Measurements from ENCODE around the gene OLFM2.

The OLFM2 gene

GRCh38 chr19:9871626-9872338 lies 64.5 kb downstream of the OLFM2 start:
- Histone ChIP-seq H3K9ac (ENCODE audit: insufficient read length, low read depth) (no peak overlapping the region), H3K36me3 (ENCODE audit: insufficient read depth, insufficient read length, low read length) (peaks cover 6% of the 10 kb centered on the region), H3K4me3 (ENCODE audit: insufficient read length, low read depth) (no peak overlapping the region), H3K27me3 (ENCODE audit: insufficient read depth, insufficient read length) (no peaks in the 10 kb centered on the region), H3K9me3 (ENCODE audit: insufficient read depth, low read length) (no peaks in the 10 kb centered on the region), H3K4me1 (ENCODE audit: insufficient read depth, insufficient read length) (no peaks in the 10 kb centered on the region)
- no peak for TF ChIP-seq ZNF274 (IDR thresholded peaks at IDR 0.05; ENCODE audit: low read depth, low read length)
- no peak for TF ChIP-seq YY1 (IDR thresholded peaks at IDR 0.05; ENCODE audit: insufficient read depth, insufficient read length)
- no peak for TF ChIP-seq SUZ12 (IDR thresholded peaks at IDR 0.05; ENCODE audit: extremely low read depth, insufficient read depth, insufficient read length)
- DNase-seq (ENCODE audit: low read depth, low spot score) = no peak

DNA sequence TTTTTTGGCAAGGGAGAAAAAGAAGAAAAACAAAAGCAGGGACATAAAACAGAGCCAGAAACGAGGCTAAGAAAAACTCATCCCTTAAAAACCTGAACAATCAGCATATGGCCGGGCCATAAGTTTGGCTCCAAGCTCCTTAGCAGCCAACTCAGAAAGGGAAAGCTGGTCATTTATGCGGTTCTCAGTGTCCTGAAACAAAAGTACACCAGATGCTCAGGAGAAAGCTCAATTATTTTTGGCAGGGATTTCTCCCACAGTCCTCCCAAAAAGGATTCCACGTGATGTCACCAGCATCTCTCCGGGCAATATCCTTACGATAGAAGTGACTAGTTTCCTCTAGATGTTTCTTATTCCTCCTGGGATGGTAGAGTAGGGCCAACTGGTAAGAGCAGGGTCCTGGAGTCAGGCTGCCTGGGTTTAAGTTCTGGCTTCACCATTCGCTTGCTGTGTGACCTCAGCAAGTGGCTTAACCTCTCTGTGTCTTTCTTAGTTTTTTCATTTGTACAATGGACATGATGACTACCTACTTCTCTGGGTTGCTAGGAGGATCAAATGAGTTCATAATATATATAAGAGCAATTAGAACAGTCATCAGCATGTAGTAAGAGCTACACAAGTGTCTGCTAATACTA lies 67.2 kb downstream of the OLFM2 start:
- no peak for DNase-seq (ENCODE audit: low read depth, low spot score)
- Histone ChIP-seq H3K27me3 (ENCODE audit: insufficient read depth, insufficient read length) (no peaks in the 10 kb centered on the region), H3K4me3 (ENCODE audit: insufficient read length, low read depth) (no peak overlapping the region), H3K36me3 (ENCODE audit: insufficient read depth, insufficient read length, low read length) (peaks cover 6% of the 10 kb centered on the region), H3K4me1 (ENCODE audit: insufficient read depth, insufficient read length) (peaks cover 5% of the 10 kb centered on the region), H3K9me3 (ENCODE audit: insufficient read depth, low read length) (no peaks in the 10 kb centered on the region), H3K9ac (ENCODE audit: insufficient read length, low read depth) (no peak overlapping the region)
- no peak for TF ChIP-seq SUZ12 (IDR thresholded peaks at IDR 0.05; ENCODE audit: extremely low read depth, insufficient read depth, insufficient read length)
- TF ChIP-seq YY1 (IDR thresholded peaks at IDR 0.05; ENCODE audit: insufficient read depth, insufficient read length) = no peak
- no peak for TF ChIP-seq ZNF274 (IDR thresholded peaks at IDR 0.05; ENCODE audit: low read depth, low read length)

DNA sequence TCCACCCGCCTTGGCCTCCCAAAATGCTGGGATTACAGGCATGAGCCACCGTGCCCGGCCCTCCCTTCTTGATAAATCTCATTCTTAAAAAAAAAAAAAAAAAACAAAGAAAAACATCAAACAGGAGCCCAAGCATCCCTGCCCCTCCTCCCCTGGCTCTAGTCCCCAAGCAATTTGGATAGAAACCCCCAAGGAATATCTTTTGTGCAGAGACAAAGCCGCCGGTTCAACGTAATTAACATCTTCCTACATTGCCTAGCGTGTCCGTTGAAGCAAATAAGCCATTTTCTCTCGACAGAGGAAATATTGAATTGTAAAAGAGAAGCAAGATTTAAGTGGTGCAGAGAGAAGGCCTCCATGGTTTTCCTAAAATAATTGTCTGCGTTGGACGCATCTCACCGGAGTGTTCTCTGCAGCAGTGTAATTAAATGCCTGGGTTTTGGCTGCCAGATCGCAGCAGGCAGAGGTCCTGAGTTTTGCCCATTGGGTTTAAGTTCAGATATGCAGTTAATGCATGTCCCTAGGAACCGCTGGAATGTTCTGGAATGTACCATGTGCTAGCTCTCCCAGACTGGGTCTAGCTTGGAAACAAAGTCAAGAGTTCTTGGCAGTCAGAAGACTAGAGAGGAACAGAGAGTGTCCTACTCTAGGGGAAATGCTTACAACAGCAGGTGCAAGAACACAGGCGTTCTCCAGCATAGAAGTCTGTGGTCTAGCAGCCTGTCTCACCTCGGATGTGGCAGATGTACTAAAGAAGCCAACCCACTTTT lies 70.4 kb downstream of the OLFM2 start:
- no peaks in the 10 kb centered on the region for H3K9me3 ChIP-seq (ENCODE audit: insufficient read depth, low read length)
- no peaks in the 10 kb centered on the region for H3K36me3 ChIP-seq (ENCODE audit: insufficient read depth, insufficient read length, low read length)
- peaks cover 5% of the 10 kb centered on the region for H3K4me1 ChIP-seq (ENCODE audit: insufficient read depth, insufficient read length)
- TF ChIP-seq YY1 (IDR thresholded peaks at IDR 0.05; ENCODE audit: insufficient read depth, insufficient read length) (no peak), SUZ12 (IDR thresholded peaks at IDR 0.05; ENCODE audit: extremely low read depth, insufficient read depth, insufficient read length) (no peak)
- H3K4me3 ChIP-seq (ENCODE audit: insufficient read length, low read depth) = no peak overlapping the region
- no peaks in the 10 kb centered on the region for H3K27me3 ChIP-seq (ENCODE audit: insufficient read depth, insufficient read length)
- DNase-seq (ENCODE audit: low read depth, low spot score) = peak; percentile 32
- no peak overlapping the region for H3K9ac ChIP-seq (ENCODE audit: insufficient read length, low read depth)

DNA sequence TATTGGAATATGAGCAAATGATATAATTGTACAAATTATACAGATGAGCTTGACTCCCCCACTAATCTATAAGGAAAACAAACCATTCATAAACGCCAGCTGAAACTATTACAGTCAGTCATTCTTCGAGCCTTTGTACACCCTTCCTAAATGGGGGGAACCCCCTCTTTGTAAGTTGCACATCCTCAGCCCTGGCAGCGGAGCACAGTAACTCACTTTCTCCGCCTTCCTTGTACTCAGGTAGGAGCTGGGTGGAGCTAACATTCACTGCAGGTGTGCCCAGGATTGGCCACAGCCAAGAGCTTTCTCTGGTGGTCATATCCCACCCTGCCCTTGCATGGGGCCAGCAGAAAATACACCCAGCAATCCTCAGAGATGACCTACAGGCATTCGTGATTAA lies 72.6 kb downstream of the OLFM2 start:
- no peak for DNase-seq (ENCODE audit: low read depth, low spot score)
- Histone ChIP-seq H3K9ac (ENCODE audit: insufficient read length, low read depth) (no peak overlapping the region), H3K4me3 (ENCODE audit: insufficient read length, low read depth) (no peak overlapping the region), H3K27me3 (ENCODE audit: insufficient read depth, insufficient read length) (no peaks in the 10 kb centered on the region), H3K4me1 (ENCODE audit: insufficient read depth, insufficient read length) (peaks cover 5% of the 10 kb centered on the region), H3K9me3 (ENCODE audit: insufficient read depth, low read length) (no peaks in the 10 kb centered on the region), H3K36me3 (ENCODE audit: insufficient read depth, insufficient read length, low read length) (no peaks in the 10 kb centered on the region)
- TF ChIP-seq SUZ12 (IDR thresholded peaks at IDR 0.05; ENCODE audit: extremely low read depth, insufficient read depth, insufficient read length) (no peak), ZNF274 (IDR thresholded peaks at IDR 0.05; ENCODE audit: low read depth, low read length) (no peak), YY1 (IDR thresholded peaks at IDR 0.05; ENCODE audit: insufficient read depth, insufficient read length) (no peak)

GRCh38 chr19:9862938-9863337 lies 73.4 kb downstream of the OLFM2 start:
- H3K9me3 ChIP-seq (ENCODE audit: insufficient read depth, low read length) = no peaks in the 10 kb centered on the region
- H3K27me3 ChIP-seq (ENCODE audit: insufficient read depth, insufficient read length) = no peaks in the 10 kb centered on the region
- H3K36me3 ChIP-seq (ENCODE audit: insufficient read depth, insufficient read length, low read length) = no peaks in the 10 kb centered on the region
- TF ChIP-seq ZNF274 (IDR thresholded peaks at IDR 0.05; ENCODE audit: low read depth, low read length) (no peak), SUZ12 (IDR thresholded peaks at IDR 0.05; ENCODE audit: extremely low read depth, insufficient read depth, insufficient read length) (no peak), YY1 (IDR thresholded peaks at IDR 0.05; ENCODE audit: insufficient read depth, insufficient read length) (no peak)
- H3K4me1 ChIP-seq (ENCODE audit: insufficient read depth, insufficient read length) = peaks cover 5% of the 10 kb centered on the region
- no peak for DNase-seq (ENCODE audit: low read depth, low spot score)
- H3K9ac ChIP-seq (ENCODE audit: insufficient read length, low read depth) = no peak overlapping the region
- no peak overlapping the region for H3K4me3 ChIP-seq (ENCODE audit: insufficient read length, low read depth)

- Histone ChIP-seq H3K36me3 (ENCODE audit: insufficient read depth, insufficient read length, low read length) (peaks cover 12% of the 10 kb centered on the region), H3K9me3 (ENCODE audit: insufficient read depth, low read length) (no peaks in the 10 kb centered on the region), H3K27me3 (ENCODE audit: insufficient read depth, insufficient read length) (no peaks in the 10 kb centered on the region), H3K4me3 (ENCODE audit: insufficient read length, low read depth) (no peak overlapping the region), H3K4me1 (ENCODE audit: insufficient read depth, insufficient read length) (peaks cover 7% of the 10 kb centered on the region), H3K9ac (ENCODE audit: insufficient read length, low read depth) (no peak overlapping the region)
- TF ChIP-seq SUZ12 (IDR thresholded peaks at IDR 0.05; ENCODE audit: extremely low read depth, insufficient read depth, insufficient read length) (no peak), YY1 (IDR thresholded peaks at IDR 0.05; ENCODE audit: insufficient read depth, insufficient read length) (no peak), ZNF274 (IDR thresholded peaks at IDR 0.05; ENCODE audit: low read depth, low read length) (no peak)
- no peak for DNase-seq (ENCODE audit: low read depth, low spot score)
Measured at GRCh38 chr19:9861503-9861902, 74.8 kb downstream of the OLFM2 start.

GRCh38 chr19:9860407-9860806 lies 75.9 kb downstream of the OLFM2 start:
- H3K9me3 ChIP-seq (ENCODE audit: insufficient read depth, low read length) = no peaks in the 10 kb centered on the region
- TF ChIP-seq ZNF274 (IDR thresholded peaks at IDR 0.05; ENCODE audit: low read depth, low read length) (no peak), SUZ12 (IDR thresholded peaks at IDR 0.05; ENCODE audit: extremely low read depth, insufficient read depth, insufficient read length) (no peak), YY1 (IDR thresholded peaks at IDR 0.05; ENCODE audit: insufficient read depth, insufficient read length) (no peak)
- H3K36me3 ChIP-seq (ENCODE audit: insufficient read depth, insufficient read length, low read length) = peaks cover 15% of the 10 kb centered on the region
- no peak for DNase-seq (ENCODE audit: low read depth, low spot score)
- H3K27me3 ChIP-seq (ENCODE audit: insufficient read depth, insufficient read length) = no peaks in the 10 kb centered on the region
- peaks cover 3% of the 10 kb centered on the region for H3K4me1 ChIP-seq (ENCODE audit: insufficient read depth, insufficient read length)
- H3K4me3 ChIP-seq (ENCODE audit: insufficient read length, low read depth) = no peak overlapping the region
- H3K9ac ChIP-seq (ENCODE audit: insufficient read length, low read depth) = no peak overlapping the region
